Prostate gland (tissue), 2 donors: Measurements from ENCODE around the gene RCOR1.

Experiments used
- POLR2A ChIP-seq: fragments of 450-650 bp; IDR thresholded peaks from one replicate; pipeline ENCODE4 v1.6.1; 2016; ENCODE audit warnings: antibody characterized with exemption, mild to moderate bottlenecking
- POLR2AphosphoS5 ChIP-seq: sonication (generic); formaldehyde crosslinking; IDR thresholded peaks from one replicate; pipeline ENCODE4 v1.6.1; 2017; ENCODE audit warnings: antibody characterized with exemption
- TF ChIP-seq, protein P1 (sequence below), 4 experiments: fragments of 200-600 bp in 2 of 4; fragments of 450-650 bp in 2 of 4; sonication (generic) in 2 of 4; IDR thresholded peaks; 1 replicate in 3 of 4; 2 replicates in 1 of 4; pipeline ENCODE4 v1.5.1; 2016 to 2019; ENCODE audit warnings: antibody characterized with exemption in 4 of 4, mild to moderate bottlenecking in 2 of 4, moderate library complexity in 2 of 4

DNA sequence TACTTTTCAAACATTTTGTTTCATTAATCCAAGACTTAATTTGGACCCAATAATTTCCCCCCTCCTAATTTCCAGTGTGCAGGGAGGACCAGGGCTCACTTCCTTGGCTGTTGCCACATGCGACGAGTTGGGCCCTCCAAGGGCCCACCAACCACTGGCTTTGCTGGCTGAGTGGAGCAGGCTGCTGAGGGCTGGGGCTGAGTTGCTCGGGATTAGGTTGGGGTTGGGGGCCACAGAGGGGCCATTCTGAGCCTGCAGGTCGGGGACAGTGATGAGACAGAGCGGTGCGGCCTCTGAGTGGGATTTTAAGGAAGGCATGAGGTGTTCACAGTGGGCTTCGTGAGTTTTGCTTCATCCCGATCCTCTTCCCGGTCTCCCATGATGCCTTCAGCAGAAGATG, 178.7 kb downstream of the RCOR1 start:
- TF ChIP-seq, protein P1, sequence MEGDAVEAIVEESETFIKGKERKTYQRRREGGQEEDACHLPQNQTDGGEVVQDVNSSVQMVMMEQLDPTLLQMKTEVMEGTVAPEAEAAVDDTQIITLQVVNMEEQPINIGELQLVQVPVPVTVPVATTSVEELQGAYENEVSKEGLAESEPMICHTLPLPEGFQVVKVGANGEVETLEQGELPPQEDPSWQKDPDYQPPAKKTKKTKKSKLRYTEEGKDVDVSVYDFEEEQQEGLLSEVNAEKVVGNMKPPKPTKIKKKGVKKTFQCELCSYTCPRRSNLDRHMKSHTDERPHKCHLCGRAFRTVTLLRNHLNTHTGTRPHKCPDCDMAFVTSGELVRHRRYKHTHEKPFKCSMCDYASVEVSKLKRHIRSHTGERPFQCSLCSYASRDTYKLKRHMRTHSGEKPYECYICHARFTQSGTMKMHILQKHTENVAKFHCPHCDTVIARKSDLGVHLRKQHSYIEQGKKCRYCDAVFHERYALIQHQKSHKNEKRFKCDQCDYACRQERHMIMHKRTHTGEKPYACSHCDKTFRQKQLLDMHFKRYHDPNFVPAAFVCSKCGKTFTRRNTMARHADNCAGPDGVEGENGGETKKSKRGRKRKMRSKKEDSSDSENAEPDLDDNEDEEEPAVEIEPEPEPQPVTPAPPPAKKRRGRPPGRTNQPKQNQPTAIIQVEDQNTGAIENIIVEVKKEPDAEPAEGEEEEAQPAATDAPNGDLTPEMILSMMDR (IDR thresholded peaks at IDR 0.05) = no peak
- TF ChIP-seq POLR2A (no peak), POLR2AphosphoS5 (no peak)
